Endothelial cell of umbilical vein (primary cell): ENCODE data around the gene ACTL6A. TPM values are rescaled to one million over a fixed set of nuclear protein-coding genes. Genes with fewer than 3 reads are reported as not detected.
"Not testable (repeated sequence)": the region's sequence is repeated elsewhere in the genome, so short reads cannot be mapped to it uniquely, and the experiment has no call there.

Experiments used
- BruUV-seq: library from RNA; stranded (reverse); fragments of 400-500 nt; replicated peaks from 2 replicates; lab custom pipeline; 2021; lab: Mats Ljungman, UMichigan
- CTCF ChIA-PET: fragments of 300-600, 350-600 bp; sonication (Branson Sonifier 250); formaldehyde crosslinking; loops from one replicate; lab custom pipeline; 2021; ENCODE audit warnings: antibody characterized with exemption, inconsistent platforms; lab: Charles Lee
- POLR2A ChIA-PET: fragments of 300-600, 350-600 bp; sonication (Branson Sonifier 250); formaldehyde crosslinking; loops from one replicate; lab custom pipeline; 2021; ENCODE audit warnings: antibody characterized with exemption, inconsistent platforms; lab: Charles Lee
- DNase-seq: peaks from one replicate; pipeline ENCODE4 v3.0.0-alpha.2; 2011; ENCODE audit warnings: low read depth, low spot score
- FAIRE-seq: peaks from 2 replicates; lab custom pipeline; 2011; peaks lifted over from hg19 to GRCh38; lab: Jason Lieb, UNC
- H2AFZ ChIP-seq: 2 replicates; pipeline ENCODE4 v1.6.0; 2012; ENCODE audit warnings: low read depth, low read length, control low read depth, inconsistent platforms
- H3K27ac ChIP-seq: 2 replicates; pipeline ENCODE4 v1.5.1; 2011; ENCODE audit warnings: low read depth, mild to moderate bottlenecking, control low read depth, low read length, moderate library complexity; ENCODE audit not compliant: insufficient read depth
- H3K27me3 ChIP-seq, 2 experiments: 2 replicates each; pipeline versions ENCODE4 v1.6.0 to v1.6.1; 2011; ENCODE audit warnings: low read length in 2 of 2, mixed read lengths in 1 of 2; ENCODE audit not compliant: control insufficient read depth in 2 of 2, insufficient read depth in 2 of 2
- H3K36me3 ChIP-seq, 2 experiments: 2 replicates in 1 of 2; 3 replicates in 1 of 2; pipeline ENCODE4 v1.5.1; 2011; ENCODE audit warnings: low read length in 2 of 2, mild to moderate bottlenecking in 1 of 2, moderate library complexity in 1 of 2; ENCODE audit not compliant: control insufficient read depth in 2 of 2, insufficient read depth in 2 of 2; ENCODE audit errors: extremely low read depth in 1 of 2
- H3K4me1 ChIP-seq: 3 replicates; pipeline ENCODE4 v1.5.1; 2011; ENCODE audit warnings: mild to moderate bottlenecking, low read length; ENCODE audit not compliant: control insufficient read depth, insufficient read depth; ENCODE audit errors: extremely low read depth
- H3K4me2 ChIP-seq: 2 replicates; pipeline ENCODE4 v1.6.1; 2011; ENCODE audit warnings: low read length, control low read depth, mixed read lengths; ENCODE audit not compliant: insufficient read depth
- H3K4me3 ChIP-seq, 3 experiments: fragments of 200-600 bp in 1 of 3; sonication (generic), shearing (Covaris generic) in 1 of 3; replicated peaks in 1 of 3; 2 replicates each; pipeline ENCODE4 v1.5.1; 2011 to 2016; ENCODE audit warnings: control low read depth in 3 of 3, low read length in 3 of 3, mild to moderate bottlenecking in 2 of 3, inconsistent platforms in 1 of 3, low read depth in 1 of 3, moderate library complexity in 1 of 3; ENCODE audit not compliant: insufficient read depth in 1 of 3
- H3K79me2 ChIP-seq: 2 replicates; pipeline ENCODE4 v1.6.0; 2012; ENCODE audit warnings: low read length, inconsistent platforms; ENCODE audit not compliant: control insufficient read depth, insufficient read depth
- H3K9ac ChIP-seq: replicated peaks from 2 replicates; pipeline ENCODE3; 2011; ENCODE audit warnings: low read length, control low read depth; ENCODE audit not compliant: insufficient read depth; ENCODE audit errors: extremely low read depth
- H3K9me1 ChIP-seq: replicated peaks from 3 replicates; pipeline ENCODE4 v1.6.0; 2011; ENCODE audit warnings: mild to moderate bottlenecking, low read length; ENCODE audit not compliant: control insufficient read depth, insufficient read depth; ENCODE audit errors: extremely low read depth
- H3K9me3 ChIP-seq: replicated peaks from 2 replicates; pipeline ENCODE4 v1.5.1; 2012; ENCODE audit warnings: low read length, inconsistent platforms; ENCODE audit not compliant: control insufficient read depth, insufficient read depth
- H4K20me1 ChIP-seq: replicated peaks from 2 replicates; pipeline ENCODE3; 2011; ENCODE audit warnings: mild to moderate bottlenecking, low read length; ENCODE audit not compliant: control insufficient read depth, insufficient read depth; ENCODE audit errors: extremely low read depth
- JUN ChIP-seq: IDR thresholded peaks from 2 replicates; pipeline ENCODE4 v1.6.1; 2011; ENCODE audit warnings: borderline replicate concordance, low read depth; ENCODE audit not compliant: insufficient read length, insufficient read depth
- dilution Hi-C: fragments of 300-500 bp; cut with MboI; formaldehyde crosslinking; loops from one replicate; pipeline ENCODE4 v1.15.0; 2019; ENCODE audit warnings: low sequenced_read_pairs; ENCODE audit not compliant: extremely low pct_ligation_motif_present
- intact Hi-C: fragments of 100-400 bp; cut with micrococcal nuclease; formaldehyde crosslinking; loops from one replicate; pipeline ENCODE4 v1.10.0; 2022
- polyA plus RNA-seq, 4 experiments: library from polyadenylated mRNA; depleted of rRNA in 3 of 4; stranded (reverse) in 3 of 4; unstranded in 1 of 4; fragments of >200 nt; gene quantifications; 2 replicates each; pipeline versions ENCODE4 v1.2.1 to v1.2.3, GENCODE V29; 2011 to 2012; ENCODE audit warnings: missing spikeins in 1 of 4
- total RNA-seq: library from RNA; stranded (reverse); gene quantifications from 2 replicates; pipeline ENCODE4 v1.2.3, GENCODE V29; 2021
- TF ChIP-seq, protein P1 (sequence below): IDR thresholded peaks from 2 replicates; pipeline ENCODE4 v1.6.1; 2011; ENCODE audit not compliant: insufficient read depth, insufficient read length

The ACTL6A gene
- total and polyA plus RNA-seq, 2 donors (not counting 3 experiments of a cell fraction or from before 2014, with no cell fraction given), result 68.3 to 96.2 TPM

DNA sequence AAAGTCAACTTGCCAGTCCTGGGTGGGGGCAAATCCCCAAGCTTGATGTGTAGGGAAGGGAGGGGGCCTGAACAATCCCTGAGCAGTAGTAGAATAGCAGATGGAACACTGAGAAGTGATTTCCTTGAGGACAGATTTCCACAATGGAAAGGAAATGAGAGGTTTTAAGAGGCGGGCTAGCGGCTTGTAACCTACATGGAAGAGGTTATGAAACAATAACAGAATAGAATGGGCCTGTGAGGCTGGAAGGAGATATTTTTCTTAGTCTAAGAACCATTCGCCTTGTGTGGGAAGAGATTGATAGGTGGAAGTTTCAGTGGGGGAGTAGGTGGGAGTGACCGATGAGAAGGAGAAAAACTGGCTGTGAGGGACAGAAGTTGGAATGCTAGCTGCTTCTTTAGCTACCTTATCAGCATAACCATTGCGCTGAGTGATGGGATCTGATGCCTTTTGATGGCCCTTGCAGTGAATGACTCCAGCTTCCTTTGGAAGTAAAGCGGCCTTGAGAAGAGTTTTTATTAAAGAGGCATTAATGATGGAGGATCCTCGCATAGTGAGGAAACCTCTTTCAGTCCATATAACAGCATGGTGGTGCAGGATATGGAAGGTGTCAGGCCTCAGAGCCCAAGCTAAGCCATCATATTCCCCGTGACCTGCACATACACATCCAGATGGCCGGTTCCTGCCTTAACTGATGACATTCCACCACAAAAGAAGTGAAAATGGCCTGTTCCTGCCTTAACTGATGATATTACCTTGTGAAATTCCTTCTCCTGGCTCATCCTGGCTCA, 46.1 kb upstream of the ACTL6A start:
- H3K36me3 ChIP-seq, FAIRE-seq, intact Hi-C loops, H3K27me3 ChIP-seq, H3K9me3 ChIP-seq, H4K20me1 ChIP-seq, H3K27ac ChIP-seq, H3K4me3 ChIP-seq, POLR2A ChIA-PET, BruUV-seq, H3K4me1 ChIP-seq, H3K9ac ChIP-seq, H3K79me2 ChIP-seq, H3K9me1 ChIP-seq, H3K4me2 ChIP-seq, CTCF ChIA-PET, dilution Hi-C loops: not testable (repeated sequence)
- peak; percentile 80 for DNase-seq
- peak overlapping the region; percentile 37 for H2AFZ ChIP-seq

- Histone ChIP-seq H3K9me1 (no peaks in the 10 kb centered on the region), H3K4me3 (peak overlapping the region in 1 of 3 experiments; percentile 40), H3K79me2 (no peaks in the 10 kb centered on the region), H4K20me1 (no peaks in the 10 kb centered on the region), H2AFZ (no peak overlapping the region), H3K27ac (peak overlapping the region; percentile 78), H3K4me1 (peaks cover 18% of the 10 kb centered on the region), H3K27me3 (no peaks in the 10 kb centered on the region), H3K9me3 (no peaks in the 10 kb centered on the region), H3K9ac (no peak overlapping the region), H3K36me3 (no peaks in the 10 kb centered on the region), H3K4me2 (peak overlapping the region; percentile 87)
- intact Hi-C loops (no loop called here), dilution Hi-C loops (no loop called here)
- ChIA-PET CTCF (interaction anchor here (1.0 to 1.6 kb wide), 2 partner anchors 17 to 75 kb away, joined by 3 to 4 read pairs; partner anchors contain the start of gene GNB4), POLR2A (no interaction called here)
- TF ChIP-seq, protein P1, sequence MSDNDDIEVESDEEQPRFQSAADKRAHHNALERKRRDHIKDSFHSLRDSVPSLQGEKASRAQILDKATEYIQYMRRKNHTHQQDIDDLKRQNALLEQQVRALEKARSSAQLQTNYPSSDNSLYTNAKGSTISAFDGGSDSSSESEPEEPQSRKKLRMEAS, result no peak
- TF ChIP-seq JUN, result no peak
- FAIRE-seq (no peak), DNase-seq (no peak)
- BruUV-seq, result no TSS peak
Observed at GRCh38 chr3:179526482-179526881, 36.2 kb upstream of the ACTL6A start.
